NCI-H1105 (cell line): ENCODE data around the gene ANK2.

ENCODE experiments used
- DNase-seq: peaks from one replicate; lab custom pipeline; 2025; lab: John Stamatoyannopoulos, UW

ANK2 gene

DNA sequence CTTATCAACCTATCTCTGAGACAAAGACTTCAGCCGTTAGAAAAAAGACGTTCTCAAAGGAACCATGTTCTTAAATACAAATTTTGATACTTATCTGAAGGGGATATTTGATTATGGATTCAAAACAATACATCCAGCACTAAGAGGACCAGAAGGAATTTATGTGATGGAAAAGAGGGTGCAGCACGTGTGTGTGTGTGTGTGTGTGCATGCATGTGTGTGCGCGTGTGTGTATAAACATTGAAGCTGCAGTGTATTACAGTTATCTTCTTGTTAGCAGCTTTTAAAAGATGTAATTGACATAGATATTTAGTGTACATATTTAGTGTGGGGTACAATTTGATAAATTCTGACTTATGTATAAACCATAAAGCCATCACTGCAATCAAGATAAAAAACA, 44.9 kb downstream of the ANK2 start:
- DNase-seq: no peak

DNA sequence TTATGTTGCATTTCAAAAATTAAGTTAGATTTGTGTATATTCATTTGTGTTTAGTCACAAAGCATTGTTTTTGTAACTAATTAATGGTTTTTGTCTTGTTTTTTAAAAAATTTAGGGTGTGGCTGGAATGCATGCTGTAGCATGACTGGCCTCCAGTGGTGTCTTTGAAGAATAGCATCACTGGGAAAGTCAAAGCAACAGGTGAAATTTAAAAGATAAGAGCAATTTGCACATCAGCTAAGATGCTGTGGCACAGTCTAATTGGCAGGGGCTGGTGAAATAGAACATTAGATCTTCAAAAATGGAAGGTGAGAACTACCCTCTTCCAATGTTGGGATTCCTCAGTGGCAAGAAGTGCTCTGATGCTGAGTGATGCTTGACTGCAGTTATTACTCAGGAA, 45.3 kb downstream of the ANK2 start:
- peak; percentile 4 for DNase-seq

DNA sequence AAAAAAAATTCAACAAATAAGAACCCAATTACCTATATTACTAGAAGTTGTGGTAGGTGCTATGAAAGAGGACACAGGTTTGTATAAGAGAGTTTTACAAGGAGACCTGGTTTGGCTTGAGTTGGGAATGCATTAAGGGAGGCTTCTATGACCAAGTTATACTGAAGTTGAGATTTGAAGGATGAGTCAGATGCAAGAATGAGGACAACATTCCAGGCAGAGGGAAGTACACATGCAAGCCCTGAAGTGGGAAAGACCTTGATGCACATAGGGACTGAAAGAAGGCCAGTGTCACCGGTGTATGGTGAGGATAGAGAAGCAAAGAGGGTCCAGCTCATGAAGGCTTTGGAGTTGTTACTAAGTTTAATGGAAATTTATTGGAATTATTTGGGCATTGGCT, 52.2 kb downstream of the ANK2 start:
- DNase-seq: no peak

DNA sequence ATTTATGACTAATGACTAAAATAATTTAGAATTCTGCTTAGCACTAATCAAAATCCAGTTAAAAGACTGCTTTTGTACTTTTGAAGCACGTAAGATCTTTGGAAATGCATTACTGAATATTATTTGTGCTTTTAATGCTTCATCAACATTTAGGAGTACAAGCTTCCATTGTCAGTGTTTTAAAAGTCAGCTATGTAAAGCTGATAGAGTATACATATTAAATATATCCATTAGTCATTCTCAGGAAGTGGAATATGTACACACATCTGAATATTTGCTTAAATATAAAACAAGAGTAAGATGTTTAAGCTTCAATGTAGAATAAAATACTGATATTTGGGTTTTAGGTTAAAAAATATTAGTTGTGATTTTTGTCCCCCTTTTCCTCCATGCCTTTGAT, 54.1 kb downstream of the ANK2 start:
- DNase-seq: no peak

DNA sequence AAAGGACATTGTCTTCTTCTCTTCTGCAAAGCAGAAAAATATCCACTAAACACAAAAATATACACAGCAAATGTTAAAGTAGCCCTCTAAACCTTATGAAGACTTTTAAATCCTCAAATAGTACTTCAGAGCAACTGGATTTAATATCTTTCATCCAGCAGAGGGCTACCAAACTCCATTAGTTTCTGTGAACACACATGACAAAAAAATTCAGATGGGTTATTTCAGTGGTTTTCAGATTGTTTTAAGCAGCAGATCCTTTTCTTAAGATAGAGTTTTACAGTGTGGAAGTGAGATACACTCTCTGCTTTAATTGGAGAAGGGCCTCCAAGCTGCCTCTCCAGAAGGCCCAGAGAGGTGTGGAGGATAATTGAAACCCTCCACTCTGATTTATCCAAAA, 56.7 kb downstream of the ANK2 start:
- peak; percentile 9 for DNase-seq

DNA sequence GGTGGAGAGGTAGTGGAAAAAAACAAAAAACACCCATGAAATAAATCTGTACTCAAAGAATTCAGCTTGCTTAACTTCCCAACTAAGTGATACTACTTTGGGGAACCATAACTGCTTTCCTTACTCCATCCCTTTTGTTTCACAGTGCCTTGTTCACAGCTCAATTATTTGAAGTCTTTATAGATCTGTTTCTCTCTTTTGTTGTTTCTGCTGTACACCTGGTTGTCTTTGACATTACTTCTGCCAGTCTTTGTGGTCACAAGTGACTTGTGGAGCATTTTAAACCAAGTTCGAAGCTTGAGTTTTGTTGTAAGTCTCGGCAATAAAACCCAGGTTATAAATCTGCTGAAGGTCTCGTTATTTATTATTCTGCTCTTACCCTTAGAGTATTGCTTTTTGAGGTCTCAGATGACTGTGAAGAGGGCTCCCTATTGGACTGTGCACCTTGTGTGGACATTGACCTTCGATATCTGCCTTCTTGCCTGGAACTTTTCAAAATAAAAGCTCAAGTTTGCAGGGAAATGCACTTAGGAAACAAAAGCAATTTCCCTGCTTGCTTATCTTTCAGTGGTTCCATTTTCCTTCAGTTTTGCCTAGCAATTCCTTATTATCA, 59.8 kb downstream of the ANK2 start:
- DNase-seq: no peak

DNA sequence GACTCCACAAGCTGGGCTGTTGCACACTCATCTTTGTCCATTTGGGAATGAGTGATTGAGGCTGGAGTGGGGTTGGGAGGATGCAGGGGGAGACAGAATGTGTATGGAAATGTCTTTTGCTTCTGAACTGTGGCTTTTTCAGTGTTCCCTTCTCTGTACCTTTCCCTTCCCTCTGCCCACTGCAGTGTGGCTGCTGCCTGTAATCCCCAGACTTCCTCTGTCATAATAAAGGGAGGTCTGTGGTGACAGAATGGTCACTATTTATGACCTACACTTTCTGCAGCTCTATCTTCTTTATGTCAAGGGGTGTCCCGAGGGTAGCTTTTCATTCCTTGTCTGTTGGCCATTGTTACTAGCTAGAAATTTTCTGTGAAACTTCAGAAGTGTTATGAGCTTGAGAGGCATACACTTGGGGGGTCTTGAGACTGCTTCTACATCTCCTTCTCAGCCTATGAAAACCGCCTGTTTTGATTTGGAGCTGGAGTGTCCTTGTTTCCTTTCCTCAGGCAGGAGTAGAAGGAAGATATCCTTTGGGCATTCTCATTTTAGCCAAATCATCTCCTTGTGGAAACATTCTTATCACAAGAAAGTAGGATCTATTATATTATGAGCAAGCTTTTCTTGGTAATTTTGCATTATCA, 63.0 kb downstream of the ANK2 start:
- DNase-seq: no peak

DNA sequence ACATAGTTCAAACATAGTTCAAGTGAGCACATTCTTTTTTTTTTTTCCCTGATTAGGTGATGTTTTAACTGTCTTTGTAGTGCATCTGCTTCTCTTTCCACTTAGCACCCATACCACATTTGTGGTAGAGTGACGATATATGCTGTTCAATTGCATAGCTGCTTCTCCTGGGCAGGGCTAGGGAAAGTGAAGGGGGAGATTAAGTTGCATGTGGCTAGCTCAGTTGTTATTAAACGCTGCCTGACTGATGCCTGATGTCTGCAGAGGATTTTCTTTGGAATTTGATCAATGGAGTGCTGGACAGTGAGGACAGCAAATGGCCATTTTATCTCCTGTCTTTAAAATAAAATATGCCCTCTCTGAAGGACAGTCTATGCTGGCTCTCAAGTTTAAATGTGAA, 63.7 kb downstream of the ANK2 start:
- DNase-seq: no peak

DNA sequence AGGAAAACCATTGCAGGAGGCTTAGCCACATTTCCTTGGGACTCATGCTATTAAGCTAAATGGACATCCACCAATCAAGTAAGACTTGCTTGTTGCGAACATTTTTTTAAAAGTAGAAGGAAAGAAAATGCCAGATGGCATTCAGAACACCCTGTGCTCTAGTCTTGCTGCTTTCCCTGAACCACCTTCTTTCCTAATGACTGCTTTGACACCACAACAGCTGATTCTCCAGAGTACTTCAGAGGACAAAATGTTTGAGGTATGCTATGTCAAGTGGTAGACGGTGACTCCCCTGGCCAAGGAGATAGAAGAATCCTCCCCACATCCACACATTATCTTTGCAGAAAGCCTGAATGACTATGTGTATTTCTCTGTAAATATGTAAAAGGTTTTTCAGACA, 65.4 kb downstream of the ANK2 start:
- DNase-seq: no peak

DNA sequence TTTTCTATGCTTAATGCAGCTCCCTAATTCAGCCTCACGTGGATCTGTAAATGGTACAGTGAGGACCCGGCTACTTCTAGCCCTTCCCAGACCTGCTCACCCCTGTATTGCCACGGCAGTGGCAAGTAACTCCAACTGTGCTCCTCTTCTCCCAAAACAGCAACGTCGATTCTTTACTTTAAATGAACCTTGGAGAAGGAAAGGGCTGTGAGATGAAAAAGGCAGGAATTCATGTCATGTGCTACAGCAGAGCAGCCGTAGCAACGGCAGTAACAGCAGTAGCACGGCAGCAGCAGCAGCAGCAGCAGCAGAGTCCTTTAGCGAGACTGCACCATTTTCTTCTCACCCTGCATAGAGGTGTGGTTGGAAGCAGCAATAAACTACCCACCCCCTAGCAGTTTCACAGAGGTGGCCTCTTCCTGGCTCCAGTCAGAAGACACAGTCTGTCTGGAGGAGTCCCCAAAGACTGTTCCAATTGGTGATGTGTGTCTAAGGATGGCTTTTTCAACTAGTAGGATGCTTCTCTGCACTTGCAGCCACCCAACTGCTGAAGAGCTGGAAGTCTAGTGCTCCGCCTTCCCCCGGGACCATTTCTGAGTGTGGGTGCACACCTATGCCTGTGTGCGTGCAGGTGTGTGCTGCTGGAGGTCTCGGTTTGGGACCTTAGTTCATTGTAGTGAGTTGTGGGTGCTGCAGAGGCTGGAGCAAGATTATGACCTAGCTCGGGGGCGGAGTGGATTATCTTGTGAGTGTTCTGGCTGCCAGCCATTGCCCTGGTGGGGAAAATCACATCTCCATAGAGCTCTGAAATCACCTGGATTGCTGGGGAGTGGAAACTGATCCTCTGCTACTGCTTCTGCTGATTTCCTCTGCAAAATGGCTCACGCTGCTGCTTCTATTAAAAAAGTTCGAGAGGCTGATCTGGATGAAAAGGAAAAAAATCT, 67.2 kb downstream of the ANK2 start:
- peak; percentile 48 for DNase-seq

DNA sequence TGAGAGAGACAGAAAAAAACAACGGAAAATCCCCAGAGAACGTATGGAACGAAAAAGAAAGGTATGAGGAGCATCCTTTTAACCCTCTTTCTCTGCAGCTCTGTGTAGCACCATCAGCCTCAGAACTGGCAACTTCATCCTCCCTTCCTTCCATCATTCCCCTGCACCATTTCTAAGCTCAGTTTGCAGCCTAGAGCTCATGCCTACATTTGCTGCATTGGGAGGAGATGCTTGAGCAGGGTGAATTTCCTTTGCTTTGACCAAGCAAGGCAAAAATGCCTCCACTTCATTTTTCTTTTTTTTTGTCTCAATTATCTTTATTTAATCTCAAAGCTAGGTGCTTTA, 67.9 kb downstream of the ANK2 start:
- DNase-seq: no peak

DNA sequence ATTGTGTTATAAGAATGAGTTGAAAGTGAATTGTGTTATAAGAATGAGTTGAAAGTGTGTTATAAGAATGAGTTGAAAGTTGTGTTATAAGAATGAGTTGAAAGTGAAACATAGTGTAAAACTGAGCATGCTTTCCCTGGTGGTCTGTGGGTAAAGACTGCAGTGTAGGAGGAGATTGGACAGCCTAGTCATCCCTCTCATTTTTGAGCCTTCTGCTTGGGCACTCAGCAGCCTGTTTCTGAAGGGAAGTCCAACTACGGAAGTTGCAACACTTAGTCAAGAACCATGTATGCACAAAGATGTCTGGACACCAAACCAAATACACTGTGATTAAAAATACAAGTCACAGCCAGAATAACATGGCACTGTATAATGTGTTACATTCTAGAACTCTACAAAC, 72.6 kb downstream of the ANK2 start:
- no peak for DNase-seq

DNA sequence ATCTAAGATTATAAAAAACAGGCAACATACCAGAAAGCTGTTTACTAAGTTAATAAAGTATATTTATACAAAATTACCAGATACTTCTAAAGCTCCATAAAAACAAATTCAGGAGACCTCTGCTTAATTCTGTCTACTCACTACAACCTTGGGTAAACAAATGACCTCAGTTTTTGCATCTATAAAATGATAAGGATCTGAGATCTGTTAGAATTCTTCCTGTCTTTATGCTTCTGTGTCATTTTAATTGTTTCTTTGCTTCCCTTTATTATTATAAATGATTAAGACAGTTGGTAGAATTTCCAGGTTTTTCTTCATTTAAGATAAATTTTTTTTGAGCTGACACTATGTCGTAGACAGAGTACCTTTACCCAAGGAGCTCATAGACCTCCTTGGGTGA, 76.0 kb downstream of the ANK2 start:
- DNase-seq: no peak

DNA sequence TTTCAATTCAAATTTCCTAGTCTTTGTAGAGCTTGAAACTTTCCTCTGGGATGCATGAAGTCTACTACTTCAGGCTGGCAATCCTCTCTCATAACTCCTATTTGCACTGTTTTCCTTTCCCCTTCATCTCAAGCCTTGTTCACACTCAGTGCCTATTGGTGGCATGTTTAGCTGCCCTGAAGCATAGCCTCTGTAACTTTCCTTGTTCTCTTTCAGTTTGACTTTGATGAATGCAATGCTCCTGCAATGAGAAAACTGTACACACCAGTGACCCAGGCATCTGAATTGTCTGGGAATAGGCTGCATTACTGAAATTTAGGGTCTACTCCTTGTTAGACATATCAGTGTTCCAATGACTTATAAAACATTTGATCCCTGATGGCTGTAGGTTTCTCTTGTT, 81.7 kb downstream of the ANK2 start:
- DNase-seq: no peak

DNA sequence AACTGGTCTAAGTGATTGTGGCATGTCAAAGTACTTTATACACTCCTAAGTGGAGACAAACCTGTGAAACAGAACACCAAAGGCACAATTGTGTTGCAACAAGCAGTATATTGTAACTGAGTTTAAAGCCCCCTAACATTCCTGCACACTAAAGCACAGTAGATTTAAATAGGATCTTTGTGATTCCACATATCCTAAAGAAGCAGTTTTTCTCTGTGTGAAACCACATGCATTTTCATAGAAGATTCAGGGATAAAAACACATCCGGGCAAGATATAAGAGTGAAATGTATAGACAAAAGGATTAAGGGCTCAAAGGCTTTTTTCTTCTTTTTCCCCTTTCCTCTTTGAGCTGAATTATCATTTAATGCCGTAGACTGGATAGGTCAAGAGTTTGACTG, 82.2 kb downstream of the ANK2 start:
- DNase-seq: no peak

DNA sequence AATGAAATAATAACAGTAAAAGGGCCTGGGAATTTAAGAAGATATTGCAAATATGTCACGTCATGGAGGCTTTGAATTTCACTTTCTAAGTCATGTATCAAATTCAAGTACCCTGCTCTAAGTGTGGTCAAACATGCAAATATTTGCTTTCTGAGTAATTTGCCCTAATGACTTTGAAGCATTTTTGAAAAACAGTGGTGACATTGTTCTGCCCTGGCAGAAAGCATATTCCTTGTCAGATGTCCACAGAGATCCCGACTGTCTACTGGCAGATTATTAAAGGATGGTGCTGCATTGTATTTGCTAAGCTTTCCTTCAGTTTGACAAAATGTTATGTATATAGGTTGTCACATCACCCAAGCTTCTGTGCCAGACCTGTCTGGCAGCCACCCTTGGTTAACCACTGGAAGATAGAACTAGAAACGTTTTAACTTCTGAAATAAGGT, 92.5 kb downstream of the ANK2 start:
- peak; percentile 19 for DNase-seq

DNA sequence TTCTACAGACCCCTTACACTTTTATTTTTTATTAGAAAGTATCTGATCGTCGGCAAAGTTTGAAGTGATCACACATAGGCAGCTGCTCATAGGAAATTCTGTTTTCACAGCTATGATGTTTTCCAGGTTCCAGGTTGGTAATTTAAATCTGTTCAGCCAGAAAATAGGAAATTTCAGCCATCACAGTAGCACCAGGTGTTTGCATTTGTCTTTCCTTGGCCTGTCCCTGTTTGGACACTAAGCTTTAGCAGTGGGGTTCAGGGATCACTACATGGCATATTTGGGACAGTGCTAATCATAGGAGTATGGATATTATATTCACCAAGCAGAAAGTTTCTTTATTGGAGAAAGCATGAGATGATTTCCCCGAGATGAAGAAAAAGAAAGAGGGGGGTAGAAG, 92.9 kb downstream of the ANK2 start:
- DNase-seq: no peak

DNA sequence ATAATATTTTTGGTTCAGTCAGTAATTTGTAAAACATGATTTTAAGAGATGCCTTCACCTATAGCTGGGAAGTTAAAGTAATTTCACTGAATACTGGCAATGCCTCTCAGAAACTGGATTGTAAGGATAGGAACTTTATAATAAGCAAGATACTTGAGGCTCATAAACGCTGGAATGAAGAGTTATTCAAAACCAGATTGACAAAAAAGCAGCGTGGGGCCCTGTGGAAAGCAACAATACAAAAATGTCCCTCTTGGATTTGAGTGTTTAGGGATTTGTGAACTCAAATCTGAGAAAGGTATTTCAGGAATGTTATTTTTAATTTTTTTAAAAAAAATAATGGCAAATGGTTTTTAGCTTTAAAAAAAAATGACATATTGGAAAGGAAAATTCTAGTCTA, 94.6 kb downstream of the ANK2 start:
- DNase-seq: no peak

DNA sequence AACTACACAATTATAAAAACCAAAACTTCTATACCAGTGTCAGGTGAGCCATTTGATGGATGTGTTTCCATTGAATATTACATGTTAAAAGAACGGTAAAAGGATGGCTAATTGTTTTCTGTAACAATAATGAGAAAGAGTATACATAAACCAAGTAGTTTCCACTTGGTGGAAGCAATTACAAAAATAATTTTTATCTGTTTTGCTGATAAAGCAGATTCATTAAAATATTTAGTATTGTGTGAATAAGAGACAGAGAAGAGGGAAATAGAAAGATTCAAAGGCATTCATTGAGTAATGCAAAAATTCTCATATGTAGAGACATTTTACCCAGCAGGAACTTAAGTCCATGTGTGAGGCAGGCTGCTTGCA, 95.7 kb downstream of the ANK2 start:
- DNase-seq: no peak

DNA sequence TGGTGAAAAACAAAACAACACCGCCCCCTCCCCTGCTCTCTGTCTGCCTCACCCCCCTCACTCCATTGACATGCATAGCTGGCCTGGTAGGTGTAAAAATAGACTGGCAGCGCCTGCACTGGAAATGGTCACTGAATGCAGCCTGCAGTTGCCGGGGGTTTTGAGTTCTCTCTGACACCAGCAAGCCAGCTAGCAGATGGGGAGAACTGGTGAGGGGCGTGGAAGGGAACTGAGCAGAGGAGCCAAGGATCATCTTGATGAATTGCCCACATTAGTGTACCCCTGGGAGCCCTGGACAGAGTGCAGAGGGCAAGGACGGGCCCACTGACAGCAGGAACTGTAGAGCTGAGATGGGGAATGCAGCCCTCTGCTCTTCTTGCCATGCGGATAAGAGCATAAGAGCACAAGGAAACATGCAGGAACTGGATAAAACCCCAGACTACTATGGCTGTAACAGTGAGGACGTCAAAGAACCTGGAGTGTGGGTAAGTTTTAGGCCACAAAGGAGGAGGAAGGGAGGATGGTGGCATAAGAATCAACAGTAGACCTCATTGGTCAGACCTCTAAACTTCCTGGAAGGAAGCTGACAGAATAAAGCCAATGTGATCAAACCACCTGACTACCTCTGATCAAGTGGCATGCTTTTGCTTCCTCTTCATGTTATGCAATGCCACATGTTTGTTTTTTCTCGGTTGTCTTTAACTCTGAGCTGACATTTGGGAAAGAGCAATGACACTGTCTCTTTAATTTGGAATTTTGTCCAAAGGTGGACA, 96.3 kb downstream of the ANK2 start:
- no peak for DNase-seq

DNA sequence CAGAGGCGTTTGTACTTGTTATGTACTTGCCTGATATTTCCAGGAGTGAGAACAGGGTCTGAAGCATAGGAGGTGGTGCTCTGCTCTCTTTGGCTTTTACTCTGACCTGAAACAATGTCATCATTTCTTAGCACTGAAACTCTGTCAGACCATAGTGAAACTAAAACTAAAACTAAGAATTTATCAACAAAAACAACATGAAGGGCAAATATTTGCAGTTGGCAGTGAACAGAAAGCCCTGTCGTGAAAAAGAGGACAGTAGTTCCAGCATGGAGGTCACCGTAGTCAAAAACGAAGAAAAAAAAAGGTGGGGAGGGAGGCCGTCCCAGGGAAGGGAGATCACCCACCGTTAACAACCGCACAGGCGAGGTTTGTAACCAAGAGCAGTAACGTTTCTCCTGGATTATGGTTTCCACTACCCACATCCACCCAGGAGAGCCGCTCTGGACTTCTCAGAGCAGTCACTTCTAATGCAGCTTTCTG, 97.5 kb downstream of the ANK2 start:
- no peak for DNase-seq

DNA sequence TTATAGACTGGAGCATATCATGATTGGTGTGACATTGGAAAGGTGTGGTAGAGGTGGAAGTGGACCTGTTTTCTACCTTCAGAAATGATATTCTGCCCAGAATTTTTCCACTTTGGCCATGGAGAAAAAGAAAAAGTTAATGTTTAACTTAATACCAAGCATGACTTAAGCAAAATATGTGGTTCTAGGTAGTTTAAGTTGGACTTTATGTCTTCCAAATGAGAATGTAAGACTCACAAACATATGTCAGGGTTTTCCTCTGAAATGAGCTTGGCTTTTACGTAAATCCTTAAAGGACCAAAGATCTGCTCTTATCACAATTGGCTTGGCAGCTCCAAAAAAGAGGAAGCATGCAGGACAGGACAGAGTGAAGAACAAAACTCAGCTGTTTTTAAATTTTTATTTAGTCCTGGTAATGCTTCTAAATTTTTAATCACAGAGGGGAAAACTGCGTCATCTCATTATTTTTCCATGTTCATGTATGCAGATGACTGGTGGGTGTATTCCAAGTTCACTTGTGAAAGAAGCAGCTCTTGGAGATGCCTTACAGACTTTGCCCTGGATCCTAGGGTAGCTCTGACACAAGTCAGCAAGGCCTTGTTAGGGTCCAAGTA, 98.2 kb downstream of the ANK2 start:
- DNase-seq: no peak
